Caco-2 (cell line): ENCODE measurements around the gene LYST. TPM values are rescaled to one million over a fixed set of nuclear protein-coding genes. Genes with fewer than 3 reads are reported as not detected.

Source experiments
- BruUV-seq: library from RNA; stranded (reverse); fragments of 400-500 nt; replicated peaks from 2 replicates; lab custom pipeline; 2021; lab: Mats Ljungman, UMichigan
- CTCF ChIA-PET: fragments of 300-600 bp; sonication (Branson Sonifier 250); formaldehyde crosslinking; loops from one replicate; lab custom pipeline; 2022; ENCODE audit warnings: antibody characterized with exemption; lab: Charles Lee
- POLR2A ChIA-PET: fragments of 300-600 bp; sonication (Branson Sonifier 250); formaldehyde crosslinking; loops from one replicate; lab custom pipeline; 2022; ENCODE audit warnings: antibody characterized with exemption; lab: Charles Lee
- DNase-seq, 2 experiments: peaks; one replicate each; pipeline versions ENCODE4 v3.0.0 to v3.0.0-alpha.2; 2020 to 2022
- H3K27me3 ChIP-seq: replicated peaks from 2 replicates; pipeline ENCODE4 v1.6.0; 2011; ENCODE audit warnings: low read length; ENCODE audit not compliant: control insufficient read depth, insufficient read depth
- H3K36me3 ChIP-seq: 2 replicates; pipeline ENCODE4 v1.5.1; 2011; ENCODE audit warnings: low read length; ENCODE audit not compliant: control insufficient read depth, insufficient read depth
- H3K4me1 ChIP-seq: fragments of 250-450 bp; sonication (Bioruptor Pico); 2 replicates; pipeline ENCODE4 v1.5.1; 2020; ENCODE audit warnings: mild to moderate bottlenecking
- H3K4me3 ChIP-seq: 2 replicates; pipeline ENCODE4 v1.5.1; 2011; ENCODE audit warnings: low read depth, mild to moderate bottlenecking, control low read depth, low read length
- H3K9me3 ChIP-seq: fragments of 250-450 bp; sonication (Bioruptor Pico); 2 replicates; pipeline ENCODE4 v1.5.1; 2020; ENCODE audit warnings: mild to moderate bottlenecking, moderate library complexity
- H3K27ac Mint-ChIP-seq: one replicate; pipeline ENCODE4 v1.8.0; 2022; ENCODE audit warnings: mixed read lengths; ENCODE audit not compliant: unreplicated experiment
- H3K27me3 Mint-ChIP-seq: one replicate; pipeline ENCODE4 v1.8.0; 2022; ENCODE audit warnings: mixed read lengths; ENCODE audit not compliant: insufficient read depth, unreplicated experiment
- H3K36me3 Mint-ChIP-seq: one replicate; pipeline ENCODE4 v1.8.0; 2022; ENCODE audit warnings: mild to moderate bottlenecking, mixed read lengths; ENCODE audit not compliant: insufficient read depth, unreplicated experiment
- H3K4me1 Mint-ChIP-seq: one replicate; pipeline ENCODE4 v1.8.0; 2022; ENCODE audit warnings: low read depth, mixed read lengths; ENCODE audit not compliant: unreplicated experiment
- H3K4me3 Mint-ChIP-seq: one replicate; pipeline ENCODE4 v1.8.0; 2022; ENCODE audit warnings: mild to moderate bottlenecking, moderate library complexity, mixed read lengths; ENCODE audit not compliant: unreplicated experiment
- H3K9me3 Mint-ChIP-seq: one replicate; pipeline ENCODE4 v1.8.0; 2022; ENCODE audit warnings: mixed read lengths; ENCODE audit not compliant: unreplicated experiment
- intact Hi-C: fragments of 100-400 bp; cut with micrococcal nuclease; formaldehyde crosslinking; loops from one replicate; pipeline ENCODE4 v1.10.0; 2022; ENCODE audit not compliant: unreplicated experiment
- microRNA-seq: library from miRNA; unstranded; fragments of <30 nt; microRNA quantifications from one replicate; pipeline ENCODE4 v1.2.0, GENCODE V29; 2022
- total RNA-seq: library from RNA; stranded (reverse); gene quantifications from 2 replicates; pipeline ENCODE4 v1.2.3, GENCODE V29; 2022
- TF ChIP-seq, protein P1 (sequence below), 2 experiments: fragments of 200-600 bp in 1 of 2; IDR thresholded peaks; 1 replicate in 1 of 2; 2 replicates in 1 of 2; pipeline versions ENCODE4 v1.5.1 to v1.8.0; 2011 to 2022; ENCODE audit warnings: antibody characterized with exemption in 1 of 2, control low read depth in 1 of 2, inconsistent platforms in 1 of 2, low read depth in 1 of 2, low read length in 1 of 2, mild to moderate bottlenecking in 1 of 2, moderate library complexity in 1 of 2; ENCODE audit not compliant: insufficient read depth in 1 of 2, severe bottlenecking in 1 of 2, unreplicated experiment in 1 of 2

Gene LYST
- total RNA-seq, 1 experiment from 2014 or later, result 5.6 TPM

- H3K36me3 Mint-ChIP-seq, result no peaks in the 10 kb centered on the region
- no peaks in the 10 kb centered on the region for H3K9me3 Mint-ChIP-seq
- TF ChIP-seq, protein P1, sequence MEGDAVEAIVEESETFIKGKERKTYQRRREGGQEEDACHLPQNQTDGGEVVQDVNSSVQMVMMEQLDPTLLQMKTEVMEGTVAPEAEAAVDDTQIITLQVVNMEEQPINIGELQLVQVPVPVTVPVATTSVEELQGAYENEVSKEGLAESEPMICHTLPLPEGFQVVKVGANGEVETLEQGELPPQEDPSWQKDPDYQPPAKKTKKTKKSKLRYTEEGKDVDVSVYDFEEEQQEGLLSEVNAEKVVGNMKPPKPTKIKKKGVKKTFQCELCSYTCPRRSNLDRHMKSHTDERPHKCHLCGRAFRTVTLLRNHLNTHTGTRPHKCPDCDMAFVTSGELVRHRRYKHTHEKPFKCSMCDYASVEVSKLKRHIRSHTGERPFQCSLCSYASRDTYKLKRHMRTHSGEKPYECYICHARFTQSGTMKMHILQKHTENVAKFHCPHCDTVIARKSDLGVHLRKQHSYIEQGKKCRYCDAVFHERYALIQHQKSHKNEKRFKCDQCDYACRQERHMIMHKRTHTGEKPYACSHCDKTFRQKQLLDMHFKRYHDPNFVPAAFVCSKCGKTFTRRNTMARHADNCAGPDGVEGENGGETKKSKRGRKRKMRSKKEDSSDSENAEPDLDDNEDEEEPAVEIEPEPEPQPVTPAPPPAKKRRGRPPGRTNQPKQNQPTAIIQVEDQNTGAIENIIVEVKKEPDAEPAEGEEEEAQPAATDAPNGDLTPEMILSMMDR (IDR thresholded peaks at IDR 0.05; ENCODE audit: insufficient read depth in 1 of 2, low read depth in 1 of 2, low read length in 1 of 2, severe bottlenecking in 1 of 2, unreplicated experiment in 1 of 2), result no peak
- BruUV-seq, result no TSS peak
- H3K27ac Mint-ChIP-seq, result no peak overlapping the region
- no peak for DNase-seq
- Histone ChIP-seq H3K4me3 (no peak overlapping the region), H3K9me3 (no peaks in the 10 kb centered on the region), H3K36me3 (no peaks in the 10 kb centered on the region), H3K27me3 (no peaks in the 10 kb centered on the region), H3K4me1 (peaks cover 7% of the 10 kb centered on the region)
- ChIA-PET CTCF (no interaction called here), POLR2A (no interaction called here)
- intact Hi-C loops, result no loop called here
- no peaks in the 10 kb centered on the region for H3K27me3 Mint-ChIP-seq
- H3K4me1 Mint-ChIP-seq, result peaks cover 8% of the 10 kb centered on the region
- no peak overlapping the region for H3K4me3 Mint-ChIP-seq
Measured at GRCh38 chr1:235613602-235614001, 253.1 kb downstream of the LYST start.

DNA sequence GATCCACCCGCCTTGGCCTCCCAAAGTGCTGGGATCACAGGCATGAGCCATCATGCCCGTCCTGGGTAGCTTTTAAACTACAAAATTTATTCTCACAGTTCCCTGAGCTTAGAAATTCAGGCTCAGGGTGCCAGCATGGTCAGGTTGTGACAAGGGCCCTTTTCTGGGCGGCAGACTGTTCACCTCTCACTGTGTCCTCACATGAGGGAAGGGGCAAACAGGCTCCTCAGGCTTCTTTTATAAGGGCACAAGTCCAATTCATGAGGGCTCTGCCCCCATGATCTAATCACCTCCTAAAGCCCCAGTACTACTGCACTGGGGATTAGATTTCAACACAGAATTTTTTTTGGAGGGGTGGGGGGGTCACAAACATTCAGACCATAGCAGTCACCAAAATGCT is 253.9 kb downstream of the LYST start:
- Histone ChIP-seq H3K36me3 (no peaks in the 10 kb centered on the region), H3K9me3 (no peaks in the 10 kb centered on the region), H3K27me3 (no peaks in the 10 kb centered on the region), H3K4me3 (no peak overlapping the region), H3K4me1 (peaks cover 3% of the 10 kb centered on the region; the same call in 1 of the 2 replicates)
- H3K4me3 Mint-ChIP-seq, result no peak overlapping the region
- no peaks in the 10 kb centered on the region for H3K27me3 Mint-ChIP-seq
- TF ChIP-seq, protein P1 (IDR thresholded peaks at IDR 0.05; ENCODE audit: insufficient read depth in 1 of 2, low read depth in 1 of 2, low read length in 1 of 2, severe bottlenecking in 1 of 2, unreplicated experiment in 1 of 2), result no peak
- H3K27ac Mint-ChIP-seq, result no peak overlapping the region
- no peak for DNase-seq
- no peaks in the 10 kb centered on the region for H3K9me3 Mint-ChIP-seq
- intact Hi-C loops, result no loop called here
- POLR2A ChIA-PET, result no interaction called here
- no TSS peak for BruUV-seq
- H3K4me1 Mint-ChIP-seq, result peaks cover 8% of the 10 kb centered on the region
- CTCF ChIA-PET, result interaction anchor here (0.9 kb wide), 1 partner anchor 12 kb away, joined by 3 read pairs; no protein-coding TSS in a partner anchor
- no peaks in the 10 kb centered on the region for H3K36me3 Mint-ChIP-seq

Small RNA genes lying within 50 kb of the gene (microRNA-seq; reads per million reads assigned to microRNA genes)
- not detected for gene MIR1537

Other genes with a start within 250 kb of the LYST start
- 3.5 and 5.5 TPM in 2 replicates for gene GNG4, start 217.1 kb downstream of the LYST start, total RNA-seq
- gene NID1, start 198.2 kb upstream of the LYST start, total RNA-seq, result 43.7 and 48.5 TPM in 2 replicates